GM13977 (cell line): Measurements from ENCODE around the gene HCFC1R1.

Experiments
- DNase-seq: peaks from one replicate; pipeline ENCODE4 v3.0.0; 2012; ENCODE audit warnings: low spot score
- CTCF ChIP-seq: IDR thresholded peaks from 2 replicates; pipeline ENCODE4 v1.5.1; 2012; ENCODE audit warnings: mild to moderate bottlenecking, control low read depth; ENCODE audit not compliant: insufficient read depth; ENCODE audit errors: extremely low read depth, missing control alignments
- in situ Hi-C: fragments of 300-500 bp; cut with MboI; formaldehyde crosslinking; loops from one replicate; pipeline ENCODE4 v1.12.0; 2022; ENCODE audit warnings: low sequenced_read_pairs, low pct_unique_long_range_greater_than_20kb, mixed read lengths, inconsistent platforms; ENCODE audit not compliant: unreplicated experiment

HCFC1R1 gene

GRCh38 chr16:3015865-3016521 lies 7.7 kb downstream of the HCFC1R1 start:
- TF ChIP-seq CTCF: no peak
- in situ Hi-C loops: no loop called here

GRCh38 chr16:3014971-3015370 lies 8.8 kb downstream of the HCFC1R1 start:
- in situ Hi-C loops: no loop called here
- no peak for DNase-seq
- TF ChIP-seq CTCF: no peak

More at GRCh38 chr16:3015865-3016521, 7.7 kb downstream of the HCFC1R1 start:
- DNase-seq: no peak

GRCh38 chr16:3013998-3014690 lies 9.6 kb downstream of the HCFC1R1 start:
- in situ Hi-C loops: no loop called here

GRCh38 chr16:3013491-3013951 lies 10.2 kb downstream of the HCFC1R1 start:
- in situ Hi-C loops: no loop called here
- no peak for TF ChIP-seq CTCF
- no peak for DNase-seq

More at GRCh38 chr16:3013998-3014690, 9.6 kb downstream of the HCFC1R1 start:
- TF ChIP-seq CTCF: no peak
- DNase-seq: no peak

GRCh38 chr16:3012828-3013420 lies 10.8 kb downstream of the HCFC1R1 start, which contains the start of gene CLDN9:
TSS of gene CLDN9 (plus strand) at chr16:3012923. CDS start at chr16:3013363, 440 bp downstream.
- in situ Hi-C loops: no loop called here
- no peak for DNase-seq
- TF ChIP-seq CTCF: no peak

GRCh38 chr16:3012246-3012645 lies 11.5 kb downstream of the HCFC1R1 start:
- no peak for TF ChIP-seq CTCF
- no peak for DNase-seq
- in situ Hi-C loops: no loop called here
